Ascending aorta (tissue), 2 donors: Measurements from ENCODE around the gene PPP4R2. TPM values are rescaled to one million over a fixed set of nuclear protein-coding genes. Genes with fewer than 3 reads are reported as not detected.

Experiments
- DNase-seq, 2 donors: peaks; one replicate each; pipeline ENCODE4 v3.0.0-alpha.2; 2019; ENCODE audit warnings: low spot score in 2 of 2
- H3K27ac ChIP-seq, 2 donors: fragments of 200-600 bp; sonication (generic); one replicate each; pipeline ENCODE4 v1.5.1; 2016 to 2017; ENCODE audit warnings: mild to moderate bottlenecking in 1 of 2
- H3K27me3 ChIP-seq: fragments of 200-600 bp; sonication (generic); one replicate; pipeline ENCODE4 v1.5.1; 2017
- H3K36me3 ChIP-seq, 2 donors: fragments of 200-600 bp; sonication (generic); one replicate each; pipeline ENCODE4 v1.5.1; 2016
- H3K4me1 ChIP-seq, 2 donors: fragments of 200-600 bp; sonication (generic); one replicate each; pipeline ENCODE4 v1.5.1; 2016 to 2017; ENCODE audit warnings: mild to moderate bottlenecking in 1 of 2
- H3K4me3 ChIP-seq, 2 donors: fragments of 200-600 bp; sonication (generic); one replicate each; pipeline ENCODE4 v1.5.1; 2016 to 2017; ENCODE audit warnings: mild to moderate bottlenecking in 1 of 2
- H3K9me3 ChIP-seq, 2 donors: fragments of 200-600 bp; sonication (generic); one replicate each; pipeline ENCODE4 v1.5.1; 2016
- CTCF ChIP-seq, 3 experiments: fragments of 200-600 bp in 2 of 3; fragments of 450-650 bp in 1 of 3; sonication (generic) in 2 of 3; IDR thresholded peaks; one replicate each; pipeline ENCODE4 v1.5.1; 2016 to 2019; ENCODE audit warnings: antibody characterized with exemption in 3 of 3, mild to moderate bottlenecking in 1 of 3, moderate library complexity in 1 of 3
- intact Hi-C: fragments of 100-400 bp; cut with DNase I; formaldehyde crosslinking; loops from one replicate; pipeline ENCODE4 v1.15.1; 2023
- total RNA-seq: library from RNA; depleted of rRNA; stranded (reverse); fragments of >200 nt; gene quantifications from one replicate; pipeline ENCODE4 v1.1.0, GENCODE V29; 2016

PPP4R2 gene
- total RNA-seq, 1 donor from 2014 or later: 8.2 TPM

- Histone ChIP-seq H3K4me1 (peaks cover 2 to 5% of the 10 kb centered on the region in 2 donors), H3K27ac (no peak overlapping the region), H3K9me3 (no peaks in the 10 kb centered on the region), H3K4me3 (no peak overlapping the region), H3K36me3 (no peaks in the 10 kb centered on the region), H3K27me3 (no peaks in the 10 kb centered on the region)
- intact Hi-C loops: no loop called here
- no peak for TF ChIP-seq CTCF (IDR thresholded peaks at IDR 0.05)
- no peak for DNase-seq
Observed at GRCh38 chr3:72993391-72993790, 3.2 kb upstream of the PPP4R2 start.

GRCh38 chr3:72995337-72995736 lies 1.3 kb upstream of the PPP4R2 start:
- Histone ChIP-seq H3K27me3 (no peaks in the 10 kb centered on the region), H3K4me3 (no peak overlapping the region), H3K4me1 (peaks cover 7 to 22% of the 10 kb centered on the region in 2 donors), H3K27ac (peak overlapping the region; percentile 93 to 99), H3K36me3 (no peaks in the 10 kb centered on the region), H3K9me3 (no peaks in the 10 kb centered on the region)
- no peak for DNase-seq
- intact Hi-C loops: no loop called here
- TF ChIP-seq CTCF (IDR thresholded peaks at IDR 0.05): no peak

GRCh38 chr3:72996121-72996472 lies 514 bp upstream of the PPP4R2 start:
- no peaks in the 10 kb centered on the region for H3K36me3 ChIP-seq
- DNase-seq: peak in 1 of 2 donors; percentile 73
- intact Hi-C loops: loop anchor here (1.0 to 2.0 kb wide), 5 partner anchors 49 to 549 kb away; partner anchors contain the start of gene GXYLT2
- H3K4me1 ChIP-seq: peaks cover 7 to 26% of the 10 kb centered on the region in 2 donors
- peak overlapping the region; percentile 77 to 96 for H3K4me3 ChIP-seq
- no peaks in the 10 kb centered on the region for H3K9me3 ChIP-seq
- H3K27me3 ChIP-seq: no peaks in the 10 kb centered on the region
- no peak for TF ChIP-seq CTCF (IDR thresholded peaks at IDR 0.05)
- peak overlapping the region; percentile 93 to 99 for H3K27ac ChIP-seq

GRCh38 chr3:72997421-72997961 lies 880 bp downstream of the PPP4R2 start:
- peaks cover 0 to 7% of the 10 kb centered on the region in 2 donors for H3K36me3 ChIP-seq
- no peaks in the 10 kb centered on the region for H3K27me3 ChIP-seq
- DNase-seq: no peak
- H3K27ac ChIP-seq: peak overlapping the region; percentile 93 to 99
- peak; percentile 9 to 50 (median 36) for TF ChIP-seq CTCF (IDR thresholded peaks at IDR 0.05)
- intact Hi-C loops: loop anchor here (1.0 to 2.0 kb wide), 5 partner anchors 47 to 149 kb away; partner anchors contain the start of genes GXYLT2 and SHQ1
- peak overlapping the region; percentile 77 to 96 for H3K4me3 ChIP-seq
- H3K4me1 ChIP-seq: peaks cover 7 to 28% of the 10 kb centered on the region in 2 donors
- no peaks in the 10 kb centered on the region for H3K9me3 ChIP-seq

- no peaks in the 10 kb centered on the region for H3K9me3 ChIP-seq
- peak overlapping the region; percentile 77 to 96 for H3K4me3 ChIP-seq
- no peak for DNase-seq
- peaks cover 0 to 7% of the 10 kb centered on the region in 2 donors for H3K36me3 ChIP-seq
- H3K27ac ChIP-seq: peak overlapping the region in 1 of 2 donors; percentile 36
- TF ChIP-seq CTCF (IDR thresholded peaks at IDR 0.05): no peak
- peaks cover 7 to 28% of the 10 kb centered on the region in 2 donors for H3K4me1 ChIP-seq
- intact Hi-C loops: no loop called here
- H3K27me3 ChIP-seq: no peaks in the 10 kb centered on the region
Observed at GRCh38 chr3:72998466-72998865, 1.9 kb downstream of the PPP4R2 start.
